ENCODE measurements around the gene ANKS1B.

- TF ChIP-seq, protein P1, sequence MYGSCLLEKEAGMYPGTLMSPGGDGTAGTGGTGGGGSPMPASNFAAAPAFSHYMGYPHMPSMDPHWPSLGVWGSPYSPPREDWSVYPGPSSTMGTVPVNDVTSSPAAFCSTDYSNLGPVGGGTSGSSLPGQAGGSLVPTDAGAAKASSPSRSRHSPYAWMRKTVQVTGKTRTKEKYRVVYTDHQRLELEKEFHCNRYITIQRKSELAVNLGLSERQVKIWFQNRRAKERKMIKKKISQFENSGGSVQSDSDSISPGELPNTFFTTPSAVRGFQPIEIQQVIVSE (CRISPR knock-in tag; IDR thresholded peaks at IDR 0.05; ENCODE audit: borderline replicate concordance), result no peak
- TF ChIP-seq ZNF396 (CRISPR knock-in tag; IDR thresholded peaks at IDR 0.05; ENCODE audit: borderline replicate concordance), result no peak
- TF ChIP-seq NR3C1 (CRISPR knock-in tag; conservative IDR thresholded peaks at IDR 0.05; ENCODE audit: low read depth), result no peak
- TF ChIP-seq JUN (CRISPR knock-in tag; IDR thresholded peaks at IDR 0.05), result no peak
- TF ChIP-seq, protein P2, sequence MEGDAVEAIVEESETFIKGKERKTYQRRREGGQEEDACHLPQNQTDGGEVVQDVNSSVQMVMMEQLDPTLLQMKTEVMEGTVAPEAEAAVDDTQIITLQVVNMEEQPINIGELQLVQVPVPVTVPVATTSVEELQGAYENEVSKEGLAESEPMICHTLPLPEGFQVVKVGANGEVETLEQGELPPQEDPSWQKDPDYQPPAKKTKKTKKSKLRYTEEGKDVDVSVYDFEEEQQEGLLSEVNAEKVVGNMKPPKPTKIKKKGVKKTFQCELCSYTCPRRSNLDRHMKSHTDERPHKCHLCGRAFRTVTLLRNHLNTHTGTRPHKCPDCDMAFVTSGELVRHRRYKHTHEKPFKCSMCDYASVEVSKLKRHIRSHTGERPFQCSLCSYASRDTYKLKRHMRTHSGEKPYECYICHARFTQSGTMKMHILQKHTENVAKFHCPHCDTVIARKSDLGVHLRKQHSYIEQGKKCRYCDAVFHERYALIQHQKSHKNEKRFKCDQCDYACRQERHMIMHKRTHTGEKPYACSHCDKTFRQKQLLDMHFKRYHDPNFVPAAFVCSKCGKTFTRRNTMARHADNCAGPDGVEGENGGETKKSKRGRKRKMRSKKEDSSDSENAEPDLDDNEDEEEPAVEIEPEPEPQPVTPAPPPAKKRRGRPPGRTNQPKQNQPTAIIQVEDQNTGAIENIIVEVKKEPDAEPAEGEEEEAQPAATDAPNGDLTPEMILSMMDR (IDR thresholded peaks at IDR 0.05), result no peak
- TF ChIP-seq GABPB1 (CRISPR knock-in tag; IDR thresholded peaks at IDR 0.05), result no peak
- TF ChIP-seq, protein P3, sequence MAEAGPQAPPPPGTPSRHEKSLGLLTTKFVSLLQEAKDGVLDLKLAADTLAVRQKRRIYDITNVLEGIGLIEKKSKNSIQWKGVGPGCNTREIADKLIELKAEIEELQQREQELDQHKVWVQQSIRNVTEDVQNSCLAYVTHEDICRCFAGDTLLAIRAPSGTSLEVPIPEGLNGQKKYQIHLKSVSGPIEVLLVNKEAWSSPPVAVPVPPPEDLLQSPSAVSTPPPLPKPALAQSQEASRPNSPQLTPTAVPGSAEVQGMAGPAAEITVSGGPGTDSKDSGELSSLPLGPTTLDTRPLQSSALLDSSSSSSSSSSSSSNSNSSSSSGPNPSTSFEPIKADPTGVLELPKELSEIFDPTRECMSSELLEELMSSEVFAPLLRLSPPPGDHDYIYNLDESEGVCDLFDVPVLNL (CRISPR knock-in tag; IDR thresholded peaks at IDR 0.05; ENCODE audit: borderline replicate concordance, low read depth), result no peak
- TF ChIP-seq, protein P4, sequence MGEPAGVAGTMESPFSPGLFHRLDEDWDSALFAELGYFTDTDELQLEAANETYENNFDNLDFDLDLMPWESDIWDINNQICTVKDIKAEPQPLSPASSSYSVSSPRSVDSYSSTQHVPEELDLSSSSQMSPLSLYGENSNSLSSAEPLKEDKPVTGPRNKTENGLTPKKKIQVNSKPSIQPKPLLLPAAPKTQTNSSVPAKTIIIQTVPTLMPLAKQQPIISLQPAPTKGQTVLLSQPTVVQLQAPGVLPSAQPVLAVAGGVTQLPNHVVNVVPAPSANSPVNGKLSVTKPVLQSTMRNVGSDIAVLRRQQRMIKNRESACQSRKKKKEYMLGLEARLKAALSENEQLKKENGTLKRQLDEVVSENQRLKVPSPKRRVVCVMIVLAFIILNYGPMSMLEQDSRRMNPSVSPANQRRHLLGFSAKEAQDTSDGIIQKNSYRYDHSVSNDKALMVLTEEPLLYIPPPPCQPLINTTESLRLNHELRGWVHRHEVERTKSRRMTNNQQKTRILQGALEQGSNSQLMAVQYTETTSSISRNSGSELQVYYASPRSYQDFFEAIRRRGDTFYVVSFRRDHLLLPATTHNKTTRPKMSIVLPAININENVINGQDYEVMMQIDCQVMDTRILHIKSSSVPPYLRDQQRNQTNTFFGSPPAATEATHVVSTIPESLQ (CRISPR knock-in tag; IDR thresholded peaks at IDR 0.05), result no peak
- TF ChIP-seq TEAD1 (CRISPR knock-in tag; IDR thresholded peaks at IDR 0.05), result no peak
- TF ChIP-seq CREB1 (CRISPR knock-in tag; IDR thresholded peaks at IDR 0.05), result no peak
Observed at GRCh38 chr12:99847936-99848335, 136.8 kb downstream of the ANKS1B start.
